DMS 273 (cell line): ENCODE data around the gene ASAP2.
"Not testable (repeated sequence)": the region's sequence is repeated elsewhere in the genome, so short reads cannot be mapped to it uniquely, and the experiment has no call there.

ENCODE experiments used
- DNase-seq: peaks from one replicate; lab custom pipeline; 2025; ENCODE audit not compliant: unreplicated experiment; lab: John Stamatoyannopoulos, UW

ASAP2 gene

DNA sequence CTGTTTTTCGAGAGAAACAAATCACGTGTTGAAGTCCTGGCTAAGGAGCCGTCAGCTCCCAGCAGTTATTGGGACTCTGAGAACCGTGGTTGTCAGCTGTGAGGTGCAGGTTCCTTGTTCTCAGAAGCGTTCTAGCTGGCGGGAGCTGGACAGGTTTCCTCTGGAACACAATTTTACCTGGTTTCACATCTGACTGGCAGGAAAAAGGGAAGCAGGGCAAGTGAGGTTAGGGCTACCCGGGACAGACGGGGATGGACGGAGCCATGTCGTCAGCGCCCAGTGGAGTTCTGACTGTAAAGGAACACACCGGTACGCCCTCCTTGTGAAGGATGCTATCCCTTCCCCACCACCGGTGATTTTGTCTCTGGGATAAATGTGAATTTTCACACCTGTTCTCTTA lies 190.6 kb downstream of the ASAP2 start:
- DNase-seq, result no peak

DNA sequence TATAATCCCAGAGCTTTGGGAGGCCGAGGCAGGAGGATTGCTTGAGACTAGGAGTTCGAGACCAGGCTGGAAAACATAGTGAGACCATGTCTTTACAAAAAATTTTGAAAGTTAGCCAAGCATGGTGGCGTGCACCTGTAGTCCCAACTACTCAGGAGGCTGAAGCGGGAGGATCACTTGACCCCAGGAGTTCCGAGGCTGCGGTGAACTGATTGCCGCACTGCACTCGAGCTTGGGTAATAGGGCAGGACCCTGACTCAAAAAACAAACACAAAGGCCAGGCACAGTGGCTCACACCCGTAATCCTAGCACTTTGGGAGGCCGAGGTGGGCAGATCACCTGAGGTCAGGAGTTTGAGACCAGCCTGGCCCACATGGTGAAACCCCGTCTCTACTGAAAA lies 191.6 kb downstream of the ASAP2 start:
- not testable (repeated sequence) for DNase-seq

DNA sequence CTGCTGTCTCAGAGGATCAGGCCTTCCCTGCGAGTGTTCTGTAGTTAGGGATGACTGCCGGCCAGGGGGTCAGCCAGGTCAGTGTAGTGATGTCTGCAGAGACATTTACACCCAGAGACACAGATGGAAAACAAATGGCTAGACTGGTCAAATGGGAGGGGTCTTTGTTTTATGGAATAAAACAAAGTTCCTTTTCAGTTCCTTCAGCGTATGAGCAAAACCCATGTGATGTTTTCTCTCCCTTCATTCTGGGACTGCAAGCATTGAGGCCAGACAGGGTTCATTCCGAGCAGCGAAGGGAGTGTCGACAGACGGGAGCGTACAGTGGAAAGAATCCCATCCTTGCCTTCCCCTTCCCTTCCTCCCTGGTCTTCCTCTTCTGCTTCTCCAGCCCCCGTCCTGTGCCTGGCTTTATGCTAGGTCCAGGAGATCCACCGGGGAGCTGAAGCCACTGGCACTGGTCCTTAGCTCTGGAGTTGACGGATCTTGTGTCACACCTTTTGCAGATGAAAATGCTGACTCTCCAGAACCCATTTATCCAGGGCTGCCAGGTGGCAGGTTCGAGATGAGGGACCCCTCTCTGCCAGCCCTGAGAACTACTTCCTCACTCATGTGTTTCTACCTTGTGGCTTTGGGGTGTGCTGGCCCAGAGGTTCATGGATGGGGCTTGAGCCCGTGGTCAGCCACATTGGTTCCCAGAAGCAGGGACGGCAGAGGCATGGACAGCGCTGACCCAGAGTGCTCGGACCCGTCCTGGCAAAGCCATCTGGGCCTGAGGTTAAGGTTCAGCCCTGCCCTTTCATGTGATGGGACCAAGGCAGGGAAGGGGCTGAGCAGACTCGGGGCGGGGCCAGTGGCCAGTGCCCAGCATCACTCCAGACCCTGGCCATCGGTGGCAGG lies 192.5 kb downstream of the ASAP2 start:
- no peak for DNase-seq

DNA sequence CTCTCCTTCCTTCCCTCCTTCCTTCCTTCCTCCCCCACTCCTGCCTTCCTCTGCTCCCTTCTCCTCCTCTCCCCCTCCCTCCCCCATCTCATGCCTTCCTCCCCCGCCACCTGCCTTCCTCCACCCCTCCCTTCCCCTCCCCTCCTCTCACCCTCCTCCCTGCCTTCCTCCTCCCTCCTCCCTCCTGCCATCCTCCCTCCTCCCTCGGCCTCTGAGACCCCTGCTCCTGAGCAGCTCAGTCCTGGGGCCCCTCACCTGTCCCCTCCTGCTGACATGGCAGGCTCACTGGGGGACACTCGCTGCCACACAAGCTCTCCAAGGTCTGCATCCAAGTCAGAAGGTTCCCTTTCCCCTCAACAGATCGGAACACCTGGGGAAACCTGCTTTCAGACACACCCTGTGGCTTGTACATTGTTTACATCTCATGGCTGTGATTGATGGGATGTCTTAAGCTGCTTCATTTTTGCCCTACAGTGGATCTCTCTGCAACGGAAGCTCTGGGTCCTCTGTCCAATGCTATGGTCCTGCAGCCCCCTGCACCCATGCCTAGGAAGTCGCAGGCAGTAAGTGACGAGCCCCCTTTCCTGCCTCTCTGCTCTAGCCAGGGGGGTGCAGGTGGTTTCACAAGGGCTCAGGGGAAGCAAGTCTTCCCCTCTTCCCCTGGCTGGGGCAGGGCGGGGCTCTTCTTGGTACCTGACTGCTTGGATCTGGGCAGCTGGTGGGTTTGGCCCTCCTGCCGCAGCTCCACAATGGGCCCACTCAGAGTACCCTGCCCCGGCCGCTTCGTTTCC lies 193.9 kb downstream of the ASAP2 start:
- DNase-seq, result no peak

DNA sequence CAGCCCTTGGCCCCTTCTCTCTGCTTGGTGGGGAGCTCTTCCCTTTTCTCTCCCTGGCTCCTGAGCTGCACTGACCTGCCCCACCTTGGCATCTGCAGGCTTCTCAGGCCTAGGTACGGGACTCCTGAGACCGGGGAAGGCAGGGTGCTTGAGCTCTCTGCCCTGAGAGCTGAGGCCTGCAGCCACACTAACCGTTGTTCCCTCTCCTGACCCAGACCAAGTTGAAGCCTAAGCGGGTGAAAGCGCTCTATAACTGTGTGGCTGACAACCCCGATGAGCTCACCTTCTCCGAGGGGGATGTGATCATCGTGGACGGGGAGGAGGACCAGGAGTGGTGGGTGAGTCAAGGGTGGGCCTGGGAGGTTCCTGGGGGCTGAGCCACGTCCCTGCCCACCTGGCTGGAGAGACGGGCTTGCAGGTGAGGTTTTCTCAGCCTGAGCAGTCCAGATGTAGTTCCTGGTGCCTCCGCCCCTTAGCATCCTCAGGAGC lies 194.5 kb downstream of the ASAP2 start:
- no peak for DNase-seq

DNA sequence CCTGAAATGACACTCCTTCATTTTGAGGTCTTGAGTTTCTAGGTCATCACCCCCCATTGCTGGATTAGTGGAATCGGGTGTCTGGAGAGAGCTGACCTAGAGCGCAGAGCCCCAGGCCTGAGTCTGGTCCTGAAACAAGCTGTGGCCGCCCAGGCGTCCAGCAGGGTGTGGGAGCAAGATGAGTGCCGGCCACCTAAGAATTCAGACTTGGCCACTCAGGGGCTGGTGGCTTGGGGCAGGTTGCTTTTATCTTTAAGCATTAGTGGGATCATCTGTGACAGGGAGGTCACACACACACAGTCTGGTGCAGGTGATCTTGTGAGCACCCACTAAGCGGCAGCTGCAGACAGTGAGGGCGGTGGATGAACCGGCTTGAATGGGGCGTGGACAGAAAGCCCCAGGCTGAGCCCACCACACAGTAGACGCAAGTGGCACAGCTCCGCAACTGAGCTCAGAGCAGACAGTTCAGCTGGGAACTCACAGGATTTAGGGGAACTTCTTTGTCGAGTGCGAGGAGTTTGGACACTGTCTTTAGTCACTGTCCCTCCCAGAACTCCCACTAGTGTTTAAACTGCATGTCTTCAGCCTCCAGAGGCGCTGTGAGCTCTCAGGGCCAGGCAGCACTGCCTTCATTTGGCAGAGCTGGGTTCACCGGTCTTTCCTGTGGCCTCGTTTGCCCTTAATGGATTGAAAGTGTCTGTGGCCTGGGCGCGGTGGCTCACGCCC lies 195.2 kb downstream of the ASAP2 start:
- DNase-seq, result no peak

DNA sequence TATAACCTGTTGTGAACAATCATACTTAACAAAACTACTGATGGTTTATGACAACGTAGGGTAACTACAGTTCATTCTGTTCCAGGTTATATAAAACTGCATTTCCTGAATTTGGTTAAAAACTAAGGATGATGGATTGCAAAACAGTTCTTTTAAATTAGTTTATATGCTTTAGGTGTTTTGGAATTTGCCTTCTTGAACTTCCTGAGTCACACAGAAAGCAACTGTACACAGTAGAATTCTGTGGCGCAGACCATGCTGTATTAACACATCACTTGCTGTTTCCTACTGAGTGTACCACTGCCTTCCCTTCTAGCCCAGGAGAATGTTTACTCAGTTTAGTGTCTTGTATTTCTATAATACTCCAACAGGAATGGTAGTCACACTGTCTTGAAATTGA lies 197.3 kb downstream of the ASAP2 start:
- DNase-seq, result no peak

DNA sequence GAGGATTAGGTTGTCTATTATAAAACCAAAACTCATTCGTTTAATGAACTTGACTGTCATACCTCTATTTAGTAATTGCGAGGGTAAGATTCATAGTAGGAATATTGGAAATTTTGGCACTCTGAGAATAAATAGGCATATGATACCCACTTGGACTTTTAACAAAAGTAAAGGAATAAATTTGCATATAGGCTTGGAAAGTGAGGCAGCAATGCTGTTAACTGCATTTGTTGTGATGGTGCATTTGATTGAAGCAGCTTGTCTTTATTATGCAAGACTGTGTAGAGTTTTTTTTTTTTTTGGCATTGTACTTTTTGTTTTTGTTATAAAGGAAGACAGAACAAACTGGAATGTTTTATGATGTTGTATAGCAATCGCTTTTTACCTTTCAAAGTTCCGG lies 197.8 kb downstream of the ASAP2 start:
- DNase-seq, result no peak

DNA sequence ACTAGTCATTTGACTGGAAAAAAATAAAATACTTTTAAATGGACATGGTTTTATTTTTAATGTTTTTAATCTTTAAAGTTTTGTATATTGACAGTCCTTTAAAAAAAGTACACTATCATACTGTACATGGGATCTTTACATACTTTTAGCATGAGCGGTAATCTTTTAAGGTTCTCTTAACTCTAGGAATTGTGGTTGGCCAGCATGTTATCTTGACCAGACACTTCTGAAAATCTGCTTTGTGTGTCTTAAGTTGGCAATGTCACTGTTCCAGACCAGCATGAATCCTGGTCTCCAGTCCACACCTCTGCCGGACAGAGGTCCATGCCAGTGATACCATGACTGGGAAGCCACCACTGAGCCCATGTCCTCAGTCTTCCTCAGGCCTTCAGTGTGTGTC lies 199.0 kb downstream of the ASAP2 start:
- no peak for DNase-seq

DNA sequence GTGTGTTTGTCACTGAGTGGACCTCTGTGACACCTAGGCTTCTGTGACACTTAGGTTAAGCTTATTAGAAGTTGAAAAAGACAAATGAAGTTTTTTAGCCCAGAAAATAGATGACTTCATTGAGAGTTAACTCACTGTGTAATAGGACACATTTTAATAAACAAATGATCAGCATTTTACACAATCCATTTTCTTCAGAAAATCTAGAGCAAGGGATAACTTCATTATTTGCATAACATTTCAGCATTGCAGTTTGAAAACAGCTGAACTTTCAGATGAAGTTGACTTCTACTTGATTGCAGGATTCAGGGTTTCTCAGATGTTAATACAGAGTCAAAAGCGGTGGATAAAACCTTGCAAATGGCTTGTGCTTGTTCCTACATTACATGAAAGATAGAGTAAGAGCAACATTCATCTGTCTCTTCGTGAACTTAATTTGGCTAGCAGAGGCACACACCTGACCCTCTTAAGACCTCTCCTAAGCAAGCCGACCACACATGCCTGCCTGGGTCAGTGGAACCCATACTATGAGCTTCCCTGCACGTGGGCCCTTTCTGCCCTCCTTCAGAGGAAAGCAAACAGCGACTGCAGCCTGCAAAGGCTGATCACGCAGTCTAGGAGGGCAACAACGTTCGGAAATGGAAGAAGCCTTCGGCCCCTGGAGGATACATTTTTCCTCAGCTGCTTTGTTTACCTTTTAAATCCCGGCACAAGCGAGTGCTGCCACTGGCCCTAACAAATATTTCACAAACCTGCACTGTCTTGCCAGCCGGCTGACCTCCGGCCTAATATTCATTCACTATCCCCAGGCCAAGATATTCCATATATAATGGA lies 200.1 kb downstream of the ASAP2 start:
- DNase-seq, result no peak

DNA sequence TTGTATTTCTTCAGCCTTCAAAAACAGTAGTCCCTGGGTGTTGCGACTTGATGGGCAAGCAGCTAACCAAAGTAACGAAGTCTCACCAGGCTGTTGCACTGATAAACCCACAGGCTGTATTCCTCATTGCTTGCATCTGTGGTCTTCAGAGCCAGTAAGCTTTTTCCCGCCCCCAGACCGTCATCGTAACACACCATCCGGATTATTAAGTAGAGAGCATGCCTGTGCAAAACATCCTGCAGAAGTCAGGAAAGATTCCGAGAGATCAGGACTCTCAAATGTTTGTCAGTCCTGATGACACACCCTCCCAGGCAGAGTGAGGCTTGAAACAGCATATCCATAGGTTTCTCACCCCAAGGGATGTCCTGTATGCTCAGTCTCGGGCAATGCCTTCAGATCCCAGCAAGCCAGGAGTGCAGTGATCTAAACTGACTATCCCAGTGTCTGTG lies 200.8 kb downstream of the ASAP2 start:
- peak; percentile 47 for DNase-seq

DNA sequence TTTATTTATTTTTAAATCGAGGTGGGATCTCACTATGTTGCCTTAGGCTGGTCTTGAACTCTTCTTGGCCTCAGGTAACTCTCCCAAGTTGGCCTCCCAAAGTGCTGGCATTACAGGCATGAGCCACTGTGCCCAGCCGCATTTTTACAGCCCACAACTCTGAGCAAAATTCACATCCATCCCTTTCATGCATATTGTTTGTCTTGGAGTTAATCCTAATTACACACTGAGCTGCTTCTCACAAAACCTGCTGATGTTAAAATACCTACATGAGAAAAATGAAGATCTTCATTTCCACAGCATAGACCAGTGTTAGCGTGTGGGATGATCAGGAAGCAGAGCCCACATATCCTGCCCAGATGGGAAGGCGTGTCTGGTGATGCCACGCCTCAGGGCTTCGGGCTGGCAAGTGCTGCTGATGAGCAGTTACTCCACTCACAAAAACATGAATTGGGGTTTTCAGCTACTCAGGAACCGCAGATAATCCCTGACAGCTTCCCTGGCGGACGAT lies 202.1 kb downstream of the ASAP2 start:
- peak; percentile 62 for DNase-seq

DNA sequence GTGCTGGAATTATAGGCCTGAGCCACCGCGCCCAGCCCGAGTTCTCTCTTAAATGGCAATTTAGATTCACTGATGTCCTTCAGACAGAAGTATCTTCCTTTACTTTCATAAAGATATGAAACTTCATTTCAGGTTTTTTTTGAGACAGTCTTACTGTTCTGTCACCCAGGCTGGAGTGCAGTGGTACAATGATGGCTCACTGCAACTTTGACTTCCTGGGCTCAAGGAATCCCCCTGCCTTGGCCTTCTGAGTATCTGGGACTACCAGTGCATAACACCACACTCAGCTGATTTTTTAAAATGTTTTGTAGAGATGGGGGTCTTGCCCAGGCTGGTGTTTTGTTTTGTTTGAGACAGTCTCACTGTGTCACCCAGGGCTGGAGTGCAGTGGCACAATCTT lies 203.5 kb downstream of the ASAP2 start:
- no peak for DNase-seq

DNA sequence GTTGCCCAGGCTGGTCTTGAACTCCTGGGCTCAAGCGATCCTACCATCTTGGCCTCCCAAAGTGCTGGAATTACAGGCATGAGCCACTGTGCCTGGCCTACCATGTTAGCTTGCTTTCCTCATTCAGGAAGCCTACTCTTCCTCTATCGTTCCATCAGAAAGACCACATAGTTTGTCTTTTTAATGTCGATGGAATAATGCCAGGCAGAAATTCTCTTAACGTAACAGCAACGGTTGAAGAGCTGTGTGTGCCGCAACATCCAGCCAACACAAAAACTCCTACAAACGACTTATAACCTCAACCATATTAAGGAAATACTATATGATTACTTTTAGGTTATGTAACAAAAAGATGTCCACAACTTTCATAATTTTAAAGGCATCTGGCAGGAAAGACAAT lies 206.2 kb downstream of the ASAP2 start:
- no peak for DNase-seq

DNA sequence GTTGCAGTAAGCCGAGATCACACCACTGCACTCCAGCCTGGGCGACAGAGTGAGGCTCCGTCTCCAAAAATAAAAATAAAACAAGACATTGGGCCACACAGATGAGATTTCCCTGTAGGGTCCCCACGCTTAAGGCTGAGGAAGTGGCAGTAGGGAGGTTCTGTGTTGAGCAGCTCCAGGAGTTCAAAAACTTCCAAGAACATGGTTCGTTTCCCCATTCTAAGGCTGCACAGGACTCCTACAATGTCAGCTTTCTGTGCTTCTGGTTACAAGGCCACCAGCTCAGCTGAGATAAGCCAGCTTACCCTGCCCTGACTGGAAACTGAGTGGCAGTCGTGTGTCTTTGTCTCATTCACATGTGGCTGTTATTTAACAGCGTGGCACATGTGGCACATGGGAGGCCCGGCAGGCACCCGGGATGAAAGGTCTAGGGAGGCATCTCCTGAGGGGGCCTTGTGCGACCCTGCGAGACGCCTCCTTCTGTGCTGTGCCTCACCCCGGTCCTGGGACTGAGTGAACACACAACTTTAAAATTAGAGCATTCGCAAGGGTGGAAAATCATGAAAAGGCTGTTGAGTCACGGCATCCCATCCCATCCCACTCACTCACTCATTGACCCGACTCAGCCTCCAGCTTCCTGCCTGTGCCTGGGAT lies 209.0 kb downstream of the ASAP2 start:
- DNase-seq, result no peak

DNA sequence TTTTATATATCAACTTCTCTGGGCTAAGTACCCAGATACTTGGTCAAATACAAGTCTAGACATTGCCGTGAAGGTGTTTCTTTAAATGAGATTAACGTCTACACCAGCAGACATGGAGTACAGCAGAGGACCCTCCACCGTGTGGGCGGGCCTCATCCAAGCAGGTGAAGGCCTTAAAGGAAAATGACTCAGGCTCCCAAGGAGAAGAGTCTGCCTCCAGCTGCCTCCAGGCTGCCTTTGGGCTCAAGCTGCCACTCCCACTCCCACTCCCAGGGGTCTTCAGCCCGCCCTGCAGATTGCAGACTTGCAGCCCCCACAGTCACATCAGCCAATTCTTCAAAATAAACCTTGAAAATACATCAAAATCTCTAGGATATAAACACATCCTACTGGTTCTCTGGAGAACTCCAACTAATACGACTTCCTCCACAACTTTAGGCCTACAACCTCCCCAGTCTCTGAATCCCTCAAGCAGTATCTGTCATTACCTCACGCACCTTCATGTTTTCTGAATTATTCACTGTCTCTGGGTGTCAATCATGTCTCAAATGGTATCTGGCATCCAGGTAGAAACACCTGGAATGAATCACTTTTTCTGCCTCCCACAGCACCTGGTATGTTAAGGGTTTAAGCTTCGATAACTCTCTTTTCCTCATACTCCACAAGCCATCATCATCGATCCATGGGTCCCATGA lies 209.8 kb downstream of the ASAP2 start:
- DNase-seq, result no peak

DNA sequence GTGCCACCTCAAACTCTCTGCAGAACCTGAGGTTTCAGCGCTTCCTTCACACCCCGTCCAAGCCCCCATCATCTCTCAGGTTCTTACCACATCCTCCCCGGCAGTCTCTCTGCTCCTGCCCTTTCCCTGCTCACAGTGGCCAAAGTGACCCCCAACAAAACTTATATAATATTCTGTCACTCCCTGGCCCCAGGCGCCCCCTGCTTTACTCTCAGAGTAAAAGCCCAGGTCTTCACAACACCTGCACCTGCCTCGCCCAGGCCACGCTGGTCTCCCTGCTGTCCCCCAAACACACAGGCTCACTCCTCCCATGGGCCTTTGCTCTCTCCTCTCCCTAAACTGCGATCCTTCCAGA lies 210.3 kb downstream of the ASAP2 start:
- no peak for DNase-seq

DNA sequence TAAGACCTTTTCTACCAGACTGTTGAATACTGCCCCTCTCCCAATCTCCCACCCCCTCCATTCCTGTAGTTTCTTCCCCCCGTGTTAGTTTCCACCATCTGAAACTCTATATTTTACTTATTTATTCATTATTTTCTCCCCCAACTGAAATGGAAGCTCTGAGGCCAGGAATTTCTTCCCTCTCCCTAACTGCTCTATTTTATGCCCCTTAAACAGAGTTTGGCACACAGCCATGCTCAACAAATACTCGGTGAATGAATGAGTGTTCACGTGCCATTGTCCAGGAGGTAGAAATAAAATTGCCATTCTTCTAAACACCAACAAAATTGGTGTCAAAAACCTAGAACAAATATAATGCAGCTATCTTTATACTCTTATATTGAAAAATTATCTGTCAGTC lies 211.1 kb downstream of the ASAP2 start:
- DNase-seq, result no peak

DNA sequence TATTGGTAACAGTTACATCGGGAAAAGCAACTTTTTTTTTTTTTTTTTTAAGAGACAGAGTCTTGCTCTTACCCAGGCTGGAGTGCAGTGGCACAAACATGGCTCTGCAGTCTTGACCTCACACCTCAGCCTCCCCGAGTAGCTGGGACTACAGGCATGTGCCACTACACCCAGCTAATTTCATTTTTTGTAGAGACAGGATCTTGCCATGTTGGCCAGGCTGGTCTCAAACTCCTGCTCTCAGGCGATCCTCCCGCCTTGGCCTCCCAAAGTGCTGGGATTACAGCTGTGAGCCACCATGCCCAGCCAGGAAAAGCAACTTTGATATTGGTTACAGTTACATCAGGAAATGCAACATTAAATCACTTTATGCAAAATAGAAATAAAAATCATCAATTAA lies 212.1 kb downstream of the ASAP2 start:
- no peak for DNase-seq
